Measurements from ENCODE around the gene TEX10.
"Not testable (repeated sequence)": the region's sequence is repeated elsewhere in the genome, so short reads cannot be mapped to it uniquely, and the experiment has no call there.

Gene TEX10

DNA sequence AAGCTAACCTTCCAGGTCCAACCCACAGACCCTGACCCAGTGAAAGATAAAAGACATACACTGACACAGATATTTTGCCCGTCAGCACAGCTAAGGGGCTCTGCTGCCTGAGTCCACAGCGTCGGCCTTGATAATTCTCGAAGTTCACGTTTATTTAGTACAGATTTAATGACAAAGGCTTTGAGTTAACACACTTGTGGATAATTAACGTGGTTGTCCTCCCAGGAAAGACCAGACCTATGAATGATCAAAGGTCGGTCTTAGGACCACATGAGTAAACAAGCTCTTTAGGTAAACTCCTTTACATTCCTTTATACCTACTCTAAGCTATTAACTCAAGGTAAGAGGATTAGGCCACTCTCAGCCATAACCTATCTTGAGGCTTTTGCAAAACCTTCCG, 11.3 kb upstream of the TEX10 start:
- DNase-seq (ENCODE audit: insufficient read length, low spot score) (no peak), FAIRE-seq (no peak)
- TF ChIP-seq POLR2A (IDR thresholded peaks at IDR 0.05; ENCODE audit: low read depth, low read length) = no peak

DNA sequence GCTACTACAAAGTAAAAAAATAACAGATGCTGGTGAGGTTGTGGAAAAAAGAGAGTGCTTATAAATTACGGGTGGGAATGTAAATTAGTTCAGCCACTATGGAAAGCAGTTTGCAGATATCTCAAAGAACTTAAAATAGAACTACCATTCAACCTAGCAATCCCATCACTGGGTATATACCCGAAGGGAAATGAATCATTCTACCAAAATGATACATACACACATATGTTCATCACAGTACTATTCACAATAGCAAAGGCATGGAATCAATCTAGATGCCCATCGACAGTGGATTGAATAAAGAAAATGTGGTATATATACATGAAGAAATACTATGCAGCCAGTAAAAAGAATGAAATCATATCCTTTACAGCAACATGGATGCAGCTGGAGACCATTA, 6.3 kb upstream of the TEX10 start:
- no peak for DNase-seq (ENCODE audit: insufficient read length, low spot score)
- FAIRE-seq = peak; percentile 80
- TF ChIP-seq POLR2A (IDR thresholded peaks at IDR 0.05; ENCODE audit: low read depth, low read length) = no peak

GRCh38 chr9:100357501-100357900, 4.8 kb upstream of the TEX10 start:
- FAIRE-seq (no peak), DNase-seq (ENCODE audit: insufficient read length, low spot score) (no peak)
- no peak for TF ChIP-seq POLR2A (IDR thresholded peaks at IDR 0.05; ENCODE audit: low read depth, low read length)

GRCh38 chr9:100355561-100355960, 2.8 kb upstream of the TEX10 start:
- no peak for FAIRE-seq
- DNase-seq (ENCODE audit: insufficient read length, low spot score) = no peak

GRCh38 chr9:100354121-100354800, 1.5 kb upstream of the TEX10 start:
- DNase-seq (ENCODE audit: insufficient read length, low spot score) = no peak
- no peak for FAIRE-seq
- TF ChIP-seq POLR2A (IDR thresholded peaks at IDR 0.05; ENCODE audit: low read depth, low read length) = no peak

More at GRCh38 chr9:100355561-100355960, 2.8 kb upstream of the TEX10 start:
- TF ChIP-seq POLR2A (IDR thresholded peaks at IDR 0.05; ENCODE audit: low read depth, low read length) = no peak

- no peak for TF ChIP-seq POLR2A (IDR thresholded peaks at IDR 0.05; ENCODE audit: low read depth, low read length)
- FAIRE-seq (no peak), DNase-seq (ENCODE audit: insufficient read length, low spot score) (peak; percentile 51)
These were observed 478 bp downstream of the TEX10 start for GRCh38 chr9:100352201-100352726.

DNA sequence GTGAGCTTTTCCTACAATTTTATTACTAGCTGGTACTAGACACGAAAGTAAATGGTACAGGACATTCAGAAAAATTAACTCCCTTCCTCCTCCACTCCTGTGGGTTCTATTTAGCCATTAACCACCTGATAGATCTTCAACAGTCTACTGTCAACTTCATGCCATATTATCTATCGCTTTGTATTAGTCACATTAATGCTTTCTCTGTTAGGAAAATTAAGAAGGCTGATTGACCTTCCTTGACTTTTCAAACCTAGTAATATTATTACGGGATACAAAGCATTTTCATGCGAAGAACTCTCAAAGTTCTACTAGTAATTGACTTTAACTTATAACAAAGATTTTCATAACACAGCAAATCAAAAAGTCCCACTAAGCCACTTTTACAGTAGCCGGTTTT, 1.2 kb downstream of the TEX10 start:
- FAIRE-seq (no peak), DNase-seq (ENCODE audit: insufficient read length, low spot score) (no peak)
- TF ChIP-seq POLR2A (IDR thresholded peaks at IDR 0.05; ENCODE audit: low read depth, low read length) = no peak

DNA sequence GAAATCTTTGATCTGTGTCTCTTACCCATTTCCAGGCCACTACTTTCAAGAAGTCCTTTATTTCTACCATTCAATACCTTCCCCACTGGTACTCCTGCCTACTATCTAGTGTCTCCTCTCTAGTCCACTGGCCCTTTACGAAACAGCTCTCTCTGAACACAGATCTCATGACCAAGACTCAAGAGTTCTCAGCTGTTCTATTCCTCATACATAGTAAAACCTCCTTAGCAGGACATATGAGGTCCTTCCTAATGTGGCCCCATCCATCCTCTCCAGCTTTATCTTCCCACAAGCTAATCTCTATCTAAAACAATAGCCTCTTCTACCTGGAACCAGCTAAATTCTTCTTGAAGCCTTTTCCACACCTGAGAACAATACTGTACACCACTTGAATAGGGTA, 2.6 kb downstream of the TEX10 start:
- TF ChIP-seq POLR2A (IDR thresholded peaks at IDR 0.05; ENCODE audit: low read depth, low read length) = no peak
- FAIRE-seq (no peak), DNase-seq (ENCODE audit: insufficient read length, low spot score) (no peak)

DNA sequence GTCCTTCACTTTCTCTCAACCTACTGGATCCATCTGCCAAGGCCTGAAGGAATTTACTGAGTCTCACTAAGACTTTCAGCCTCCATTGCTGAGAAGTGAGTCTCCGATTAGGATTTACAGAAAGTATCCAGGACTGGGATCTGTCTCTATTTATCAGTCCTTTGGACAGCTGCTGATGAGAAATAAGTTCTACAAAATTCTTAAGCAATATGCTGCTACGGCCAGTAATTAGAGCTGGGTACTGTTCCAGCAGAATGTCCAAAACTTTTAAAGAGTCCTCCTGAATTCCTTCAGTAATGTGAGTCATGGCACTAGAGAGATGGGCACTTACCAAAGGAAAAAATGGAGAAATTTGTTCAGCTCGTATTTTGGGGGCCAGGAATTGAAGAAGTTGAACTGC, 5.9 kb downstream of the TEX10 start:
- no peak for DNase-seq (ENCODE audit: insufficient read length, low spot score)
- TF ChIP-seq POLR2A (IDR thresholded peaks at IDR 0.05; ENCODE audit: low read depth, low read length) = no peak
- FAIRE-seq = peak; percentile 94

GRCh38 chr9:100341889-100342288, 10.9 kb downstream of the TEX10 start:
- FAIRE-seq = no peak
- no peak for TF ChIP-seq POLR2A (IDR thresholded peaks at IDR 0.05; ENCODE audit: low read depth, low read length)
- DNase-seq (ENCODE audit: insufficient read length, low spot score) = no peak

GRCh38 chr9:100340224-100340623, 12.5 kb downstream of the TEX10 start:
- FAIRE-seq = no peak
- no peak for TF ChIP-seq POLR2A (IDR thresholded peaks at IDR 0.05; ENCODE audit: low read depth, low read length)
- DNase-seq (ENCODE audit: insufficient read length, low spot score) = no peak

DNA sequence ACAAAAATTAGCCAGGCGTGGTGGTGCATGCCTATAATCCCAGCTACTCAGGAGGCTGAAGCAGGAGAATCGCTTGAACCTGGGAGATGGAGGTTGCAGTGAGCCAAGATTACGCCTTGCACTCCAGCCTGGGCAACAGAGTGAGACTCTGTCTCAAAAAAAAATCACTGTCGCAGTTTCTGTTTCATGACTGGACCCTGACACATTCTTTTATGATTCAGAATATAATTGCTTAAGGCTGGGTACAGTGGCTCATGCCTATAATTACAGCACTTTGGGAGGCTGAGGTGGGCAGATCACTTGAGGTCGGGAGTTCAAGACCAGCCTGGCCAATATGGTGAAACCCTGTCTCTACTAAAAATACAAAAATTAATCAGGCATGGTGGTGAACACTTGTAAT, 14.0 kb downstream of the TEX10 start:
- DNase-seq (ENCODE audit: insufficient read length, low spot score); FAIRE-seq: not testable (repeated sequence)

GRCh38 chr9:100324594-100325200, 28.0 kb downstream of the TEX10 start:
- FAIRE-seq (peak; percentile 87), DNase-seq (ENCODE audit: insufficient read length, low spot score) (no peak)
- TF ChIP-seq POLR2A (IDR thresholded peaks at IDR 0.05; ENCODE audit: low read depth, low read length) = no peak

- DNase-seq (ENCODE audit: insufficient read length, low spot score) = peak; percentile 11
- no peak for TF ChIP-seq POLR2A (IDR thresholded peaks at IDR 0.05; ENCODE audit: low read depth, low read length)
- FAIRE-seq = peak; percentile 98
These were observed 29.7 kb downstream of the TEX10 start for GRCh38 chr9:100322954-100323536.

DNA sequence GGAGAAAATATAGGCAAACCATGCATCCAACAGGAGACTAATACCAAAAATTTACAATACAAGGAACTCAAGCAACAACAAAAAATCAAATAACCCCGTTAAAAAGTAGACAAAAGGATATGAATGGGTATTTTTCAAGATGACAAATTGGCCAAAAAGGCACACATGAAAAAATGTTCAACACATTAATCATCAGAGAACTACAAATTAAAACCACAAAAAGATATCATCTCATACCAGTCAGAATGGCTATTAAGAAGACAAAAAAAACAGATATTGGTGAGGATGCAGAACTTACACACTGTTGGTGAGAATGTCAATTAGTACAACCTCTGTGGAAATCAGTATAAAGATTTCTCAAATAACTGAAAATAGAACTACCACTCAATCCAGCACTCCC, 35.0 kb downstream of the TEX10 start:
- DNase-seq (ENCODE audit: insufficient read length, low spot score) (no peak), FAIRE-seq (peak; percentile 98)
- TF ChIP-seq POLR2A (IDR thresholded peaks at IDR 0.05; ENCODE audit: low read depth, low read length) = no peak

Measured in H54 (cell line).